Aortic smooth muscle cell (primary cell): ENCODE measurements around the gene NETO1. TPM values are rescaled to one million over a fixed set of nuclear protein-coding genes. Genes with fewer than 3 reads are reported as not detected.

Experiments
- total RNA-seq: library from RNA; depleted of rRNA; stranded (reverse); fragments of >200 nt; gene quantifications from 2 replicates; pipeline ENCODE4 v1.2.3, GENCODE V29; 2014

Gene NETO1
- total RNA-seq = not detected in 2 replicates

DNA sequence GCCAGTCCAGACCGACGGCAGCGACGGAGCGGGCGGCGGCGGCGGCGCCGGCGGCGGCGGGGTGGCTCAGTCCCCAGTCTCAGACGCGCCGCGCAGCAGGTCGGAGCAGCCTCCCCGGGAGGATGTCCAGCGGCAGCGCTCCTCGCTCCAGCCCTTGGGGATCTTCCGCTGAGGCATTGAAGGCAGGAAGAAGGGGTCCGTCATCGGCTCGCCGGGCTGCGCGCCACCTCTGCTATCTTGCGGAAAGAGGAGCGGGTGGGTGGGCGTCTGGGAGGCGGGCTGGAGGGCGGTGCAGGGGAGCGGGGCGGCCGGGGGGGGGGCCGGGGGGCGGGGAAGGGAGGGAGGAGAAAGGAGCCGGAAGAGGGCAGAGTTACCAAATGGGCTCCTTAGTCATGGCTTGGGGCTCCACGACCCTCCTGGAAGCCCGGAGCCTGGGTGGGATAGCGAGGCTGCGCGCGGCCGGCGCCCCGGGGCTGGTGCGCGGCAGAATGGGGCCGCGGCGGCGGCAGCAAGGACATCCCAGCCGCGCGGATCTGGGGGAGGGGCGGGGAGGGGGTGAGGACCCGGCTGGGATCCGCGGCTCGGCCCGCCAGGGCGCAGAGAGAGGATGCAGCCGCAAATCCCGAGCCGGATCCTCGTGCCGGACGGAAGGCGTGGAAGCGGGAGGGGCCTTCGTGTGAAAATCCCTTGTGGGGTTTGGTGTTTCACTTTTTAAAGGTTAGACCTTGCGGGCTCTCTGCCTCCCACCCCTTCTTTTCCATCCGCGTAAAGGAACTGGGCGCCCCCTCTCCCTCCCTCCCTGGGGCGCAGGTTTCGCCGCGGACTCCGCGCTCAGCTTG is at the start of gene NETO1:
Gene NETO1 (minus strand): TSS at position 242 of the 839 bp plus-strand sequence. CDS start 696 bp downstream, outside the sequence.

